ENCODE data around the gene SHMT1.
A peak's percentile ranks its signal among the peaks of the same experiment; 100 is the strongest.
"Not testable (repeated sequence)": the region's sequence is repeated elsewhere in the genome, so short reads cannot be mapped to it uniquely, and the experiment has no call there.

Gene SHMT1

GRCh38 chr17:18324140-18325050 lies 39.0 kb downstream of the SHMT1 start:
- no peak for DNase-seq (ENCODE audit: low read depth)

GRCh38 chr17:18323507-18324139 lies 39.7 kb downstream of the SHMT1 start:
- DNase-seq (ENCODE audit: low read depth) = no peak

GRCh38 chr17:18323007-18323406 lies 40.3 kb downstream of the SHMT1 start:
- DNase-seq (ENCODE audit: low read depth) = no peak

GRCh38 chr17:18322522-18322921 lies 40.8 kb downstream of the SHMT1 start:
- DNase-seq (ENCODE audit: low read depth) = no peak

GRCh38 chr17:18321309-18321708 lies 42.0 kb downstream of the SHMT1 start:
- no peak for DNase-seq (ENCODE audit: low read depth)

- DNase-seq (ENCODE audit: low read depth) = no peak
Observed at GRCh38 chr17:18320301-18320700, 43.0 kb downstream of the SHMT1 start.

GRCh38 chr17:18319604-18320256 lies 43.6 kb downstream of the SHMT1 start:
- DNase-seq (ENCODE audit: low read depth) = no peak

GRCh38 chr17:18318771-18319450 lies 44.4 kb downstream of the SHMT1 start:
- DNase-seq (ENCODE audit: low read depth) = no peak

GRCh38 chr17:18318117-18318516 lies 45.2 kb downstream of the SHMT1 start:
- no peak for DNase-seq (ENCODE audit: low read depth)

GRCh38 chr17:18315961-18316360 lies 47.4 kb downstream of the SHMT1 start:
- no peak for DNase-seq (ENCODE audit: low read depth)

- DNase-seq (ENCODE audit: low read depth) = no peak
Observed at GRCh38 chr17:18315562-18315922, 47.8 kb downstream of the SHMT1 start.

- DNase-seq (ENCODE audit: low read depth) = peak; percentile 98
Observed at GRCh38 chr17:18314731-18315561, 48.4 kb downstream of the SHMT1 start, which contains the start of the genes SMCR8 and TOP3A. SMCR8 (plus strand) TSS chr17:18315293; CDS start chr17:18315790, 497 bp downstream. TOP3A (minus strand) TSS chr17:18314994; CDS start chr17:18314778, 216 bp downstream.

GRCh38 chr17:18314059-18314730 lies 49.2 kb downstream of the SHMT1 start:
- DNase-seq (ENCODE audit: low read depth) = no peak

GRCh38 chr17:18309202-18309601 lies 54.1 kb downstream of the SHMT1 start:
- DNase-seq (ENCODE audit: low read depth) = no peak

- not testable (repeated sequence) for DNase-seq (ENCODE audit: low read depth)
Observed at GRCh38 chr17:18303206-18303605, 60.1 kb downstream of the SHMT1 start.

- DNase-seq (ENCODE audit: low read depth) = no peak
Observed at GRCh38 chr17:18300725-18301480, 62.4 kb downstream of the SHMT1 start.

GRCh38 chr17:18298061-18298460 lies 65.3 kb downstream of the SHMT1 start:
- DNase-seq (ENCODE audit: low read depth) = not testable (repeated sequence)

- no peak for DNase-seq (ENCODE audit: low read depth)
Observed at GRCh38 chr17:18291718-18292540, 71.4 kb downstream of the SHMT1 start.

GRCh38 chr17:18285296-18285695 lies 78.1 kb downstream of the SHMT1 start:
- DNase-seq (ENCODE audit: low read depth) = no peak

Data from activated gamma-delta T cell treated with anti-CD3 and anti-CD28 coated beads, Interleukin-2, amount 50 U/mL, for 16 hours (primary cell).